ENCODE results near the gene TMEM14A. TPM values are rescaled to one million over a fixed set of nuclear protein-coding genes. Genes with fewer than 3 reads are reported as not detected.

Gene TMEM14A
- total RNA-seq, 1 experiment from 2014 or later, result 7.3 TPM

- H3K27ac Mint-ChIP-seq, result no peak overlapping the region
- H4K91ac ChIP-seq (ENCODE audit: insufficient read length, low read depth, low read length), result no peak overlapping the region
Measured at GRCh38 chr6:52725143-52725534, 54.2 kb downstream of the TMEM14A start.

More at GRCh38 chr6:52725143-52725534, 54.2 kb downstream of the TMEM14A start:
- Histone ChIP-seq H3K27me3 (ENCODE audit: insufficient read depth, low read length) (no peaks in the 10 kb centered on the region), H3K4ac (ENCODE audit: low read depth, low read length) (no peak overlapping the region), H3K14ac (ENCODE audit: insufficient read depth, low read length) (no peak overlapping the region), H2AFZ (ENCODE audit: low read length) (no peak overlapping the region), H3K9ac (ENCODE audit: extremely low read depth, insufficient read length, low read length) (no peak overlapping the region), H2BK20ac (ENCODE audit: low read depth, low read length, poor library complexity, severe bottlenecking) (no peak overlapping the region), H4K5ac (ENCODE audit: insufficient read length, low read depth, low read length) (no peak overlapping the region), H2BK12ac (ENCODE audit: insufficient read length, low read depth, low read length) (no peak overlapping the region), H3K4me2 (ENCODE audit: insufficient read depth, insufficient read length, low read length) (no peak overlapping the region), H3K79me2 (ENCODE audit: insufficient read depth, low read length) (no peaks in the 10 kb centered on the region), H3T11ph (ENCODE audit: low read length) (no peak overlapping the region), H3K79me1 (ENCODE audit: insufficient read depth, low read depth, low read length, poor library complexity, severe bottlenecking) (no peaks in the 10 kb centered on the region), H2BK15ac (ENCODE audit: low read depth, low read length) (no peak overlapping the region), H3K4me1 (ENCODE audit: insufficient read depth, low read length) (no peaks in the 10 kb centered on the region), H3K27ac (ENCODE audit: insufficient read length, low read depth, low read length) (no peak overlapping the region), H2BK5ac (ENCODE audit: insufficient read length, low read length) (no peak overlapping the region), H3K23me2 (ENCODE audit: insufficient read length, low read depth, low read length, poor library complexity, severe bottlenecking) (no peaks in the 10 kb centered on the region), H3K9me3 (ENCODE audit: control insufficient read depth, low read depth, low read length) (no peaks in the 10 kb centered on the region), H3K23ac (ENCODE audit: insufficient read length, low read depth, low read length) (no peak overlapping the region), H3K56ac (ENCODE audit: insufficient read length, low read depth, low read length) (no peak overlapping the region), H2AK5ac (ENCODE audit: insufficient read length, low read length) (no peak overlapping the region), H3K18ac (ENCODE audit: insufficient read length, low read depth, low read length) (no peak overlapping the region), H4K20me1 (ENCODE audit: control insufficient read depth, insufficient read depth, insufficient read length) (no peaks in the 10 kb centered on the region), H2BK120ac (ENCODE audit: low read depth, low read length, poor library complexity, severe bottlenecking) (no peak overlapping the region), H4K8ac (replicated peaks; ENCODE audit: insufficient read length, low read depth, low read length) (no peak overlapping the region)
- TF ChIP-seq CTCF (conservative IDR thresholded peaks at IDR 0.05), result no peak
- Mint-ChIP-seq H3K4me3 (no peak overlapping the region), H3K9me3 (no peaks in the 10 kb centered on the region), H3K36me3 (ENCODE audit: insufficient read depth in 1 of 3, low read depth in 3 of 3) (no peaks in the 10 kb centered on the region), H3K4me1 (peaks cover 19 to 25% of the 10 kb centered on the region in 2 experiments), H3K27me3 (ENCODE audit: low read depth) (peaks cover 2% of the 10 kb centered on the region; the same call in 1 of the 2 replicates)
- no peak for DNase-seq
- WGBS (ENCODE audit: extremely low coverage, insufficient read length, low lambda C conversion rate), result no CpG with 5 or more reads among the region's 3 CpGs
